Esophagus muscularis mucosa (tissue), 4 donors: ENCODE measurements around the gene RTRAF. TPM values are rescaled to one million over a fixed set of nuclear protein-coding genes. Genes with fewer than 3 reads are reported as not detected.

Experiments
- DNase-seq: peaks from one replicate; pipeline ENCODE4 v3.0.0-alpha.2; 2017; ENCODE audit errors: extremely low spot score
- H3K27ac ChIP-seq, 4 donors: fragments of 200-600 bp; sonication (generic); replicated peaks in 1 of 4; 1 replicate in 3 of 4; 2 replicates in 1 of 4; pipeline ENCODE4 v1.5.1; 2016 to 2019; ENCODE audit warnings: mild to moderate bottlenecking in 1 of 4
- H3K27me3 ChIP-seq, 4 donors: fragments of 200-600 bp; sonication (generic); one replicate each; pipeline versions ENCODE4 v1.5.1 to v1.6.0; 2016 to 2019
- H3K36me3 ChIP-seq, 4 donors: fragments of 200-600 bp; sonication (generic); one replicate each; pipeline ENCODE4 v1.5.1; 2016 to 2019
- H3K4me1 ChIP-seq, 4 donors: fragments of 200-600 bp; sonication (generic); one replicate each; pipeline ENCODE4 v1.5.1; 2016 to 2019
- H3K4me3 ChIP-seq, 4 donors: fragments of 200-600 bp; sonication (generic); 1 replicate in 2 of 4; 2 replicates in 2 of 4; pipeline ENCODE4 v1.5.1; 2016 to 2019; ENCODE audit warnings: mild to moderate bottlenecking in 4 of 4, moderate library complexity in 1 of 4
- H3K9me3 ChIP-seq, 4 donors: fragments of 200-600 bp; sonication (generic); 1 replicate in 3 of 4; 2 replicates in 1 of 4; pipeline ENCODE4 v1.5.1; 2016 to 2019
- CTCF ChIP-seq, 3 experiments: fragments of 200-600 bp in 2 of 3; fragments of 450-650 bp in 1 of 3; sonication (generic) in 2 of 3; IDR thresholded peaks; one replicate each; pipeline ENCODE4 v1.5.1; 2017 to 2019; ENCODE audit warnings: antibody characterized with exemption in 3 of 3, mild to moderate bottlenecking in 2 of 3, moderate library complexity in 1 of 3
- EP300 ChIP-seq: sonication (generic); formaldehyde crosslinking; IDR thresholded peaks from one replicate; pipeline ENCODE4 v1.6.1; 2017; ENCODE audit warnings: antibody characterized with exemption
- POLR2A ChIP-seq: fragments of 450-650 bp; IDR thresholded peaks from one replicate; pipeline ENCODE4 v1.6.1; 2017; ENCODE audit warnings: antibody characterized with exemption, moderate library complexity, mild to moderate bottlenecking, low read depth
- POLR2AphosphoS5 ChIP-seq, 2 donors: sonication (generic); formaldehyde crosslinking; IDR thresholded peaks; one replicate each; pipeline ENCODE4 v1.6.1; 2017; ENCODE audit warnings: antibody characterized with exemption in 2 of 2
- WGBS: methylation state at CpG from one replicate; pipeline ENCODE4 v1.1.5; 2018; 5-methylcytosine and 5-hydroxymethylcytosine counted together
- intact Hi-C: fragments of 100-400 bp; cut with DNase I; formaldehyde crosslinking; loops from one replicate; pipeline ENCODE4 v1.15.1; 2023
- total RNA-seq, 4 donors: library from RNA; depleted of rRNA; stranded (reverse); fragments of >200 nt; gene quantifications; one replicate each; pipeline versions ENCODE4 v1.1.0 to v1.2.1, GENCODE V29; 2016

RTRAF gene
- total RNA-seq, 4 donors from 2014 or later = 66.4 to 122 (median 70.1) TPM

GRCh38 chr14:51951656-51952055 lies 37.7 kb upstream of the RTRAF start:
- Histone ChIP-seq H3K4me1 (no peaks in the 10 kb centered on the region), H3K9me3 (peaks cover 0 to 4% (median 0%) of the 10 kb centered on the region in 4 donors), H3K27ac (no peak overlapping the region), H3K27me3 (no peaks in the 10 kb centered on the region), H3K36me3 (peaks cover 0 to 12% (median 0%) of the 10 kb centered on the region in 4 donors), H3K4me3 (no peak overlapping the region)
- no peak for TF ChIP-seq EP300
- WGBS = 79% methylated on average over 3 of the region's 3 CpGs
- intact Hi-C loops = no loop called here
- DNase-seq = no peak

GRCh38 chr14:51954031-51954430 lies 35.3 kb upstream of the RTRAF start:
- intact Hi-C loops = no loop called here
- H3K9me3 ChIP-seq = peaks cover 0 to 12% (median 11%) of the 10 kb centered on the region in 4 donors
- H3K4me1 ChIP-seq = no peaks in the 10 kb centered on the region
- peaks cover 0 to 12% (median 2%) of the 10 kb centered on the region in 4 donors for H3K36me3 ChIP-seq
- H3K4me3 ChIP-seq = no peak overlapping the region
- H3K27me3 ChIP-seq = no peaks in the 10 kb centered on the region
- DNase-seq = no peak
- 94% methylated on average over 2 of the region's 2 CpGs for WGBS
- TF ChIP-seq POLR2A = no peak
- TF ChIP-seq EP300 = no peak
- no peak for TF ChIP-seq POLR2AphosphoS5 (IDR thresholded peaks at IDR 0.05)
- no peak for TF ChIP-seq CTCF (IDR thresholded peaks at IDR 0.05)
- no peak overlapping the region for H3K27ac ChIP-seq

GRCh38 chr14:51954657-51955056 lies 34.7 kb upstream of the RTRAF start:
- H3K27ac ChIP-seq = no peak overlapping the region
- H3K4me1 ChIP-seq = no peaks in the 10 kb centered on the region
- 95% methylated on average over 3 of the region's 3 CpGs for WGBS
- no peak for TF ChIP-seq CTCF (IDR thresholded peaks at IDR 0.05)
- TF ChIP-seq POLR2AphosphoS5 (IDR thresholded peaks at IDR 0.05) = no peak
- TF ChIP-seq POLR2A = no peak
- no peak for TF ChIP-seq EP300
- peaks cover 0 to 12% (median 2%) of the 10 kb centered on the region in 4 donors for H3K36me3 ChIP-seq
- no peaks in the 10 kb centered on the region for H3K27me3 ChIP-seq
- no peak overlapping the region for H3K4me3 ChIP-seq
- peaks cover 0 to 16% (median 11%) of the 10 kb centered on the region in 4 donors for H3K9me3 ChIP-seq
- intact Hi-C loops = no loop called here
- DNase-seq = no peak

GRCh38 chr14:51957950-51958349 lies 31.4 kb upstream of the RTRAF start:
- peaks cover 0 to 3% (median 0%) of the 10 kb centered on the region in 4 donors for H3K36me3 ChIP-seq
- peaks cover 0 to 16% (median 11%) of the 10 kb centered on the region in 4 donors for H3K9me3 ChIP-seq
- TF ChIP-seq POLR2AphosphoS5 (IDR thresholded peaks at IDR 0.05) = no peak
- TF ChIP-seq EP300 = no peak
- no peak for TF ChIP-seq POLR2A
- no peak for TF ChIP-seq CTCF (IDR thresholded peaks at IDR 0.05)
- H3K27me3 ChIP-seq = no peaks in the 10 kb centered on the region
- H3K4me3 ChIP-seq = no peak overlapping the region
- 50% methylated on average over 2 of the region's 2 CpGs for WGBS
- peaks cover 0 to 8% (median 4%) of the 10 kb centered on the region in 4 donors for H3K4me1 ChIP-seq
- intact Hi-C loops = no loop called here
- no peak overlapping the region for H3K27ac ChIP-seq
- no peak for DNase-seq

GRCh38 chr14:51959928-51960327 lies 29.4 kb upstream of the RTRAF start:
- Histone ChIP-seq H3K27ac (no peak overlapping the region), H3K27me3 (no peaks in the 10 kb centered on the region), H3K36me3 (peaks cover 0 to 3% (median 0%) of the 10 kb centered on the region in 4 donors), H3K4me1 (peaks cover 3 to 19% (median 13%) of the 10 kb centered on the region in 4 donors), H3K4me3 (no peak overlapping the region), H3K9me3 (peaks cover 0 to 16% (median 11%) of the 10 kb centered on the region in 4 donors)
- DNase-seq = no peak
- intact Hi-C loops = no loop called here
- no peak for TF ChIP-seq CTCF (IDR thresholded peaks at IDR 0.05)
- no peak for TF ChIP-seq EP300
- TF ChIP-seq POLR2AphosphoS5 (IDR thresholded peaks at IDR 0.05) = no peak
- TF ChIP-seq POLR2A = no peak
- 92% methylated on average over 1 of the region's 1 CpG for WGBS
